Hair follicle dermal papilla cell (primary cell): Measurements from ENCODE around the gene LDAH. TPM values are rescaled to one million over a fixed set of nuclear protein-coding genes. Genes with fewer than 3 reads are reported as not detected.

Source experiments
- total RNA-seq: library from RNA; depleted of rRNA; stranded (reverse); fragments of >200 nt; gene quantifications from 2 replicates; pipeline ENCODE4 v1.2.3, GENCODE V29; 2012

LDAH gene
- 22.1 and 23.0 TPM in 2 replicates for total RNA-seq

GRCh38 chr2:20822535-20823490 lies at the start of gene LDAH:
LDAH (minus strand) TSS chr2:20823101; CDS start chr2:20801463, 21,638 bp downstream.

DNA sequence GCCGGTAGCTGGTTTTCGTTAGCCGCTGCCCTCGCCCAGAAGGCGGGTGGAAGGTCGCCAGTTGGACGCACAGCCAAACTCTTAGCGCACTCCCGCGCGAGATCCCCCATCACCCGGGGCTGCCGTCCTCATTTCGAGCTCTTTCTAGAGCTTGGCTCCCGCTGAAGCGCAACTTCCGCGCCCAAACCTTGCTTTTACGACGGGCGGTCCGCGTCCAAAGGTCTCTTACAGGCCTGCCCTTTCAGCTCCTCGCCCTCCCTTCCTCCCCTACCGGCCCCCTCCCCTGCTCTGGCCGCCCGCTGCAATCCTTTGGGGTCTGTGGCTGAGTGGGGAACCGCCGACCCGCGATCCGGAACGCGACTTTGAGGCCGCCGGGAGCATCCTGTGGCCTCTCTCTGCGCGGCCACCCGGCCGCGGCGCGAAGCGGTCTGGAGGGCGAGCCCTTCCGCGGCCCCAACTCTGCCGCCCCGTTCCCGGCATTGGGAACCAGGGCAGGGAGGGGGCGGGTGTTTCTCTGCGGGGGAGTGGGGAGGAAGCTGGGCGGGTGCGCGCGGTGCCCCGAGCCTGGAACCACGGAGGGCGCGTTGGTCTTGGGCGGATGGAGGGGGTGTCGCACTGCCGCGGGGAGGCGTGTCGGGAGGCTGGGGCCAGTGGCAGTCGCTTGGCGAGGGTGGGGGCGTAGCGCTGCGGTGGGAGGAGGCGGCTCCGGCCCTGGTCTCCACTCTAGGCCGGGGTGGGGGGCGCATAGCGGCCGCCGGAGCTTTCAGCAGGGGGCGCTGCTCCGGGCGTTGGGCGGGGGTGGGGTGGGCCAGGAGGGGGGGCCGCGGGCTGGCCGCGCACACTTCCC lies 156.4 kb downstream of the LDAH start, which contains the start of gene GDF7:
TSS of gene GDF7 (plus strand) at position 841 of the 847 bp plus-strand sequence. CDS start 96 bp downstream, outside the sequence.

GRCh38 chr2:20650877-20651730 lies 171.8 kb downstream of the LDAH start, which contains the start of gene HS1BP3:
HS1BP3 (minus strand) TSS chr2:20651098; CDS start chr2:20651063, 35 bp downstream.

Other genes with a start within 250 kb of the LDAH start
- gene HS1BP3, start 172.0 kb downstream of the LDAH start, total RNA-seq, result 42.7 and 44.8 TPM in 2 replicates
- gene GDF7, start 156.0 kb downstream of the LDAH start, total RNA-seq, result under 0.01 TPM in 1 of 2 replicates, not detected in the other
- gene APOB, start 221.0 kb upstream of the LDAH start, total RNA-seq, result under 0.01 TPM in 2 replicates